Pancreas (tissue), 10 donors: ENCODE measurements around the gene LSMEM2. TPM values are rescaled to one million over a fixed set of nuclear protein-coding genes. Genes with fewer than 3 reads are reported as not detected.
"Not testable (repeated sequence)": the region's sequence is repeated elsewhere in the genome, so short reads cannot be mapped to it uniquely, and the experiment has no call there.

ENCODE experiments used
- ATAC-seq, 4 donors: fragments of 200-7000 bp; cut with Tn5 transposase; one replicate each; pipeline versions ENCODE4 v1.8.0 to v1.9.1; 2020; ENCODE audit warnings: mild to moderate bottlenecking in 4 of 4, moderate library complexity in 4 of 4
- DNase-seq, 6 donors: peaks; one replicate each; pipeline ENCODE4 v3.0.0-alpha.2; 2020
- FAIRE-seq: peaks from 2 replicates; lab custom pipeline; 2012; peaks lifted over from hg19 to GRCh38; lab: Jason Lieb, UNC
- H3K27ac ChIP-seq, 4 donors: fragments of 200-600 bp; sonication (generic); 1 replicate in 3 of 4; 2 replicates in 1 of 4; pipeline versions ENCODE4 v1.5.0 to v1.8.0; 2020
- H3K27me3 ChIP-seq, 4 donors: fragments of 200-600 bp; one replicate each; pipeline ENCODE4 v1.8.0; 2021
- H3K36me3 ChIP-seq, 3 donors: fragments of 200-600 bp; sonication (generic) in 1 of 3; one replicate each; pipeline versions ENCODE4 v1.5.0 to v1.8.0; 2020 to 2021
- H3K4me1 ChIP-seq, 3 donors: fragments of 200-600 bp; one replicate each; pipeline ENCODE4 v1.8.0; 2021
- H3K4me3 ChIP-seq, 4 donors: fragments of 200-600 bp; sonication (generic) in 2 of 4; one replicate each; pipeline versions ENCODE4 v1.5.0 to v1.8.0; 2020 to 2021
- H3K9me3 ChIP-seq, 4 donors: fragments of 200-600 bp; one replicate each; pipeline ENCODE4 v1.8.0; 2021
- WGBS, 2 donors: extraction: QIAGEN DNeasy Blood & Tissue Kit; methylation state at CpG; one replicate each; pipeline ENCODE4 v1.1.7; 2013; 5-methylcytosine and 5-hydroxymethylcytosine counted together
- intact Hi-C, 3 donors: fragments of 100-400 bp; cut with DNase I; formaldehyde crosslinking; loops; one replicate each; pipeline versions ENCODE4 v1.11.1 to v1.14.2; 2022
- polyA plus RNA-seq, 2 donors: library from polyadenylated mRNA; stranded (reverse); fragments of 200-250 nt; gene quantifications; one replicate each; pipeline ENCODE4 v1.2.3, GENCODE V29; 2013
- total RNA-seq, 6 donors: library from RNA; stranded (reverse); fragmentation: NEBNext Ultra II Directional in 4 of 6; extraction: Animal tissue kit (Norgen Biotek cat#: 25700) in 4 of 6; gene quantifications; one replicate each; pipeline versions ENCODE4 v1.2.1 to v1.2.4, GENCODE V29; 2021 to 2023
- TF ChIP-seq, protein P1 (sequence below), 4 donors: fragments of 200-600 bp; sonication (generic) in 3 of 4; IDR thresholded peaks; one replicate each; pipeline versions ENCODE4 v1.5.0 to v1.8.0; 2021; ENCODE audit warnings: antibody characterized with exemption in 4 of 4
- donor health status: healthy with polysubstance abuse.
- donor health status: DM: no; HTN: no; CAD: no; lungs with moderate emphysema.
- donor health status: DM: no; HTN: no; CAD: no.
- donor health status: control.
- donor health status: control.
- donor health status: Bipolar disorder and iron deficiency.
- donor health status: DM: yes; HTN: yes; CAD: no.
- donor health status: DM: no; HTN: no; CAD: no.
- donor health status: DM: no; HTN: no; CAD: no.
- donor health status: DM: yes; HTN: yes; CAD: no.

The LSMEM2 gene
- total and polyA plus RNA-seq, 8 donors: 0.12 to 2.1 (median 0.15) TPM; not detected in 5

DNA sequence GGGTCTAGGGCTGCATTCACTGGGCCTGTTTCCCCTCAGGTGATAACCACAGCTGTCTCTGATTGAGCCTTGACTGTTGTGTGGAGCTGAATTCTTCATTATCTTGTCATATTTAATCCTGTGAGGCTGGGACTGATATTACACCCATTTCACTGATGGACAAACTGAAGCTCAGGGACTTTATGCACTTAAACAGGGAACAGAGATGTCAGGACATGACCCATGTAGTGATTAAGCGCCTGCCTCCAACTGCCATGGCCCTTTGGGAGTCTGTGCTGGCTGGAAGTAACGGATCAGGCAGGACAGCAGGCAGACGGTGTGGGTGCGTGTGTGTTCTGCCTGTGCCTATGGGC, 35.4 kb upstream of the LSMEM2 start:
- intact Hi-C loops: no loop called here
- ATAC-seq (no peak), FAIRE-seq (no peak), DNase-seq (no peak)
- H3K27me3 ChIP-seq: no peaks in the 10 kb centered on the region
- 86 to 91% methylated on average over 4 of the region's 4 CpGs for WGBS, 2 donors
- H3K4me3 ChIP-seq: no peak overlapping the region
- H3K36me3 ChIP-seq: no peaks in the 10 kb centered on the region
- H3K9me3 ChIP-seq: no peaks in the 10 kb centered on the region
- H3K27ac ChIP-seq: peak overlapping the region in 3 of 4 donors; percentile 8 to 81 (median 80)
- peaks cover 5 to 31% (median 6%) of the 10 kb centered on the region in 3 donors for H3K4me1 ChIP-seq
- TF ChIP-seq, protein P1, sequence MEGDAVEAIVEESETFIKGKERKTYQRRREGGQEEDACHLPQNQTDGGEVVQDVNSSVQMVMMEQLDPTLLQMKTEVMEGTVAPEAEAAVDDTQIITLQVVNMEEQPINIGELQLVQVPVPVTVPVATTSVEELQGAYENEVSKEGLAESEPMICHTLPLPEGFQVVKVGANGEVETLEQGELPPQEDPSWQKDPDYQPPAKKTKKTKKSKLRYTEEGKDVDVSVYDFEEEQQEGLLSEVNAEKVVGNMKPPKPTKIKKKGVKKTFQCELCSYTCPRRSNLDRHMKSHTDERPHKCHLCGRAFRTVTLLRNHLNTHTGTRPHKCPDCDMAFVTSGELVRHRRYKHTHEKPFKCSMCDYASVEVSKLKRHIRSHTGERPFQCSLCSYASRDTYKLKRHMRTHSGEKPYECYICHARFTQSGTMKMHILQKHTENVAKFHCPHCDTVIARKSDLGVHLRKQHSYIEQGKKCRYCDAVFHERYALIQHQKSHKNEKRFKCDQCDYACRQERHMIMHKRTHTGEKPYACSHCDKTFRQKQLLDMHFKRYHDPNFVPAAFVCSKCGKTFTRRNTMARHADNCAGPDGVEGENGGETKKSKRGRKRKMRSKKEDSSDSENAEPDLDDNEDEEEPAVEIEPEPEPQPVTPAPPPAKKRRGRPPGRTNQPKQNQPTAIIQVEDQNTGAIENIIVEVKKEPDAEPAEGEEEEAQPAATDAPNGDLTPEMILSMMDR (IDR thresholded peaks at IDR 0.05): no peak

DNA sequence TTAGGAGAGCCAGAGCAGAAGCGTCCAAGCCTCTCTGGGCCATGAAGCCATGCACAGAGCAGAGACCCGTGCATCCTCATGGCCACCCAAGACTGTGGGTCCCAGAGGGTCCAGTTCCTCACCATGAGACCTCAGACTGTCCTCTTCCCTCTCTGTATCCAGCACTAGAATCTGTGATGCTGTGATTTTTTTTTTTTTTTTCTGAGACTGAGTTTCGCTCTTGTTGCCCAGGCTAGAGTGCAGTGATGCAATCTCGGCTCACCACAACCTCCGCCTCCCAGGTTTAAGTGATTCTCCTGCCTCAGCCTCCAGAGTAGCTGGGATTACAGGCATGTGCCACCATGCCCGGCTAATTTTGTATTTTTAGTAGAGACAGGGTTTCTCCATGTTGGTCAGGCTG, 34.1 kb upstream of the LSMEM2 start:
- peaks cover 0 to 24% (median 5%) of the 10 kb centered on the region in 3 donors for H3K4me1 ChIP-seq
- intact Hi-C loops, FAIRE-seq: not testable (repeated sequence)

DNA sequence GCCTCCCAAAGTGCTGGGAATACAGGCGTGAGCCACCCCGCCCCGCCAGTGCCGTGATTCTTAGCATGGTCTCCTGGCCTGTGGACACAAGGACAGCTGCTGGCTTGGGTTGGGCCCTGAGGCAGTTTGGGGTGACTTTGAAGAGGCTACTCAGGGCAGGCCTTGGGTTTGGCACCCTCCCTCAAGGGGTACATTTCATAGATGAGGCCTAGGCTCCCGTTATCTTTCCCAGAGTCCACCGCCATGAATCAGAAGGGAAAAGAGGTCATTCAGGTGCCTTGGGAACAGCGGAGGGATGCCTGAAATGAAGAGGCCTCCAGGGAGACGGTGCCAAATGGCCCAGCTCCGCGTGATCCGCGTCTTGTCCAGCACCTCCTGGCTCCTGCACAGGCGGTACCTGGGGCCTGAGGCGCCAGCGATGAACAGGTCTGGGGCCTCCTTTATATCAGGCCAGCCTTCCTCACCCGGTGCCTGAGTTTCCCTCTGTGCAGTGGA, 33.6 kb upstream of the LSMEM2 start:
- H3K4me1 ChIP-seq: peaks cover 0 to 24% (median 5%) of the 10 kb centered on the region in 3 donors
- H3K4me3 ChIP-seq: peak overlapping the region in 1 of 4 donors; percentile 56
- ATAC-seq (no peak), DNase-seq (peak in 1 of 6 donors; percentile 69), FAIRE-seq (no peak)
- intact Hi-C loops: no loop called here
- peak overlapping the region; percentile 18 to 73 (median 56) for H3K27ac ChIP-seq
- no peaks in the 10 kb centered on the region for H3K27me3 ChIP-seq
- WGBS, 2 donors: 74 to 80% methylated on average over 16 of the region's 16 CpGs
- no peaks in the 10 kb centered on the region for H3K9me3 ChIP-seq
- TF ChIP-seq, protein P1 (IDR thresholded peaks at IDR 0.05): no peak
- no peaks in the 10 kb centered on the region for H3K36me3 ChIP-seq

More for the DNA sequence above, 34.1 kb upstream of the LSMEM2 start:
- 79 to 82% methylated on average over 6 of the region's 6 CpGs for WGBS, 2 donors
- H3K4me3 ChIP-seq, H3K9me3 ChIP-seq, ATAC-seq, H3K27me3 ChIP-seq, H3K36me3 ChIP-seq, DNase-seq: not testable (repeated sequence)
- peak overlapping the region in 2 of 4 donors; percentile 80 to 81 for H3K27ac ChIP-seq

DNA sequence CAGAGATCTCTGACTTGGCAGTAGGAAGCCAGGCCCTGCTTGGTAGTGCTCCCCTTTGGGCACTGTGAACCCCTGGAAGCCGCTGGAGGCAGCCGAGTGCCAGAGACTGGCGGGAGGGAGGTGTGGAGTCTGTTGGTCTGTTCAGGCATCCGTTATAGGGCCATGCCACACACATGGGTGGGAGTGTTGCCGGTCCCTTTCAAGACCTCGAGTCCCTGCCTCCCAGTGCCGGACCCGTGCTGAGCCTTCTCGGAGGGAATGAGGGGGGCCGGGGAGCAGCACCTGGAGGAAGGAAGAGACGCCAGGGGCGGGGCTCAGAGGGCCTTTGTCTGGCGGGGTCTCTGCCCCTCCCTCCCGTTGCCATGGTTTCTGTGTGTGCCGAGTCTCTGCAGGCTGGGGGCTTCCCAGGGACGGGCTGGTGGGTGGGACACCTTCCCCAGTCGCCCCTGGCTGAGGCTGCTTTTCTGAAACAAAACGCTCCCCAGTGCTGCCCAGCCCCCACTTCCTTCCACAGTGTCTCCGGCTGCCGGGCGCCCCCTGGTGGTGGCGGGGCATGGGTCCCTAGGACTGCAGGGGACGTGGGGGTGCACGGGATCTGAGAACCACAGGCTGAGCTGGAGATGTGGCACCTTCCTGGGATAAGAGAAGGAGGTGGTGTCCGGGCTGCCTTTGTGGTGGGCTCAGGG, 32.9 kb upstream of the LSMEM2 start:
- TF ChIP-seq, protein P1 (IDR thresholded peaks at IDR 0.05): peak; percentile 92 to 98 (median 97)
- intact Hi-C loops: no loop called here
- Histone ChIP-seq H3K4me3 (peak overlapping the region in 3 of 4 donors; percentile 9 to 56 (median 40)), H3K9me3 (no peaks in the 10 kb centered on the region), H3K27ac (peak overlapping the region; percentile 18 to 73 (median 56)), H3K36me3 (no peaks in the 10 kb centered on the region), H3K27me3 (no peaks in the 10 kb centered on the region), H3K4me1 (peaks cover 0 to 24% (median 5%) of the 10 kb centered on the region in 3 donors)
- 2 to 3% methylated on average over 20 to 25 of the region's 25 CpGs for WGBS, 2 donors
- FAIRE-seq (no peak), ATAC-seq (peak; percentile 90 to 91 (median 90)), DNase-seq (peak; percentile 79 to 99 (median 91))

DNA sequence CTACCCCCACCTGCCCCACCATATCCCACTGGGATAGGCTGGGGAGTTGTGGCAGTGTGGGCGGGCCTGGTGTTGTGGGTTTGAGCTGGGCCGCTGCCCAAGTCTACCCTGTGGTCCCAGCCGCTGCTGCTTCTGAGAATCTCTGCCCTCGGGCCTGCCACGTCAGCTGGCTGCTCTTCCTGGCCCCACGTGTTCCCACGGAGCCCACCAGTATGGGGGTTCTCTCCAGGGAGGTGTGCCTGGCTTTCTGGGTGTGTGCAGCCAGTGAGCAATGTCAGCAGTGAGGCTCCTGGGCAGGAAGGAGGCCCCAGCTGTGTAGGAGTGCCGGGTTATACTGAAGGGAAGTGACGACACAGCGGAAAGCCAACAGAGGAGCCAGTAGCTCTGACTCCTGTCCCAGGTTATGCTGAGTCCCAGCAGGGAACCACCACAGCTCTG, 32.4 kb upstream of the LSMEM2 start:
- intact Hi-C loops: no loop called here
- H3K4me1 ChIP-seq: peaks cover 0 to 24% (median 5%) of the 10 kb centered on the region in 3 donors
- no peaks in the 10 kb centered on the region for H3K9me3 ChIP-seq
- WGBS, 2 donors: 35 to 40% methylated on average over 10 of the region's 10 CpGs
- DNase-seq: no peak
- TF ChIP-seq, protein P1 (IDR thresholded peaks at IDR 0.05): no peak
- no peak for FAIRE-seq
- peak overlapping the region in 3 of 4 donors; percentile 18 to 73 (median 70) for H3K27ac ChIP-seq
- ATAC-seq: peak in 3 of 4 donors; percentile 4 to 31 (median 16)
- no peaks in the 10 kb centered on the region for H3K27me3 ChIP-seq
- H3K4me3 ChIP-seq: peak overlapping the region in 1 of 4 donors; percentile 56
- no peaks in the 10 kb centered on the region for H3K36me3 ChIP-seq
